Right ventricle myocardium inferior (tissue), 1 donor: ENCODE measurements around the gene ECE1. TPM values are rescaled to one million over a fixed set of nuclear protein-coding genes. Genes with fewer than 3 reads are reported as not detected.
"Not testable (repeated sequence)": the region's sequence is repeated elsewhere in the genome, so short reads cannot be mapped to it uniquely, and the experiment has no call there.

Source experiments
- ATAC-seq: fragments of 200-7000 bp; cut with Tn5 transposase; one replicate; pipeline ENCODE4 v1.9.1; 2020; ENCODE audit warnings: mild to moderate bottlenecking, moderate library complexity
- DNase-seq: peaks from one replicate; pipeline ENCODE4 v3.0.0; 2021; ENCODE audit errors: missing footprints
- intact Hi-C: fragments of 100-400 bp; cut with DNase I; formaldehyde crosslinking; loops from one replicate; pipeline ENCODE4 v1.11.0; 2022
- total RNA-seq: library from RNA; stranded (reverse); fragmentation: NEBNext Ultra II Directional; extraction: Animal tissue kit (Norgen Biotek cat#: 25700); gene quantifications from one replicate; pipeline ENCODE4 v1.2.1, GENCODE V29; 2021
- donor health status: DM: no; HTN: yes; CAD: no; lungs with severe emphysema.

Gene ECE1
- total RNA-seq, 1 donor from 2014 or later: 49.3 TPM

- peak; percentile 65 for ATAC-seq
- no peak for DNase-seq
- intact Hi-C loops: no loop called here
Measured at GRCh38 chr1:21297975-21298374, 7.7 kb upstream of the ECE1 start.

DNA sequence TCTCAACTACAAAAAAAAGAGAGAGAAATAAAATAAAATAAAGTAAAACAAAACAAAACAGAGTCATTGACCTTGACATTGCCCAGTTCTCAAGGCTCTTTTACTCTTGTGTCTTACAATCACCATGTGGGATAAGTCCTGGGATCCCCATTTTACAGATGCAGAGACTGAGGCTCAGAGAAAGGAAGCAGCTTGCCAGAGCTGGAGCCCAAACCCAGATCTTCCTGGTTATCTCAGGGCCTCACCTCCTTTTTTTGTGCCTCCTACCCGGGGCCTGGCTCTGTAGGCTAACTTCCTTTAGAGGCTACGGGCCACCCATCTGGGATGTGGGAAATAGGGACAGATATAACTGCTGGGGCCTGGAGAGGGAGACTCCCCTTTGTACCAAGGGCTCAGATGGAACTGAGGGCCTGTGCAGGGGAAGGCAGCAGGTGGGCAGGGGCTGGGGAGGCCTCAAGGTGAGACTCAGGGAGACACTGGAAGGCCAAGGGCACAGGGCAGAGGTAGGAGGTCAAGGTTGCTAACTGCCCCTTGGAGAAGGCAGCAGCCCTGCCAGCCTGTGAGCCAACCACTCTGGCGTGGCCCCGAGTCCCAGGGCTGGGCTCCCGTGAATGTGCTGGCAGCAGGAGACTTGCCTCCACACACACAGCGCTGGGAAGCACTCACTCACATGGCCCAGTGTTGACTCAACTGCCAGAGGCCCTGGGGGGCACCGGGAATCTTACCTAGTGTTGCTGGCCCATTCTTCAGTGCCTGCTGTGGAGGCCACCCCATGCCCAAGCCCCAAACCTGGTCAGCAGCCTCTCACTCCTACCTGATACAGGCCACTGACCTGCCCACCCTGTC is 6.5 kb upstream of the ECE1 start:
- ATAC-seq: no peak
- intact Hi-C loops: no loop called here
- DNase-seq: no peak

DNA sequence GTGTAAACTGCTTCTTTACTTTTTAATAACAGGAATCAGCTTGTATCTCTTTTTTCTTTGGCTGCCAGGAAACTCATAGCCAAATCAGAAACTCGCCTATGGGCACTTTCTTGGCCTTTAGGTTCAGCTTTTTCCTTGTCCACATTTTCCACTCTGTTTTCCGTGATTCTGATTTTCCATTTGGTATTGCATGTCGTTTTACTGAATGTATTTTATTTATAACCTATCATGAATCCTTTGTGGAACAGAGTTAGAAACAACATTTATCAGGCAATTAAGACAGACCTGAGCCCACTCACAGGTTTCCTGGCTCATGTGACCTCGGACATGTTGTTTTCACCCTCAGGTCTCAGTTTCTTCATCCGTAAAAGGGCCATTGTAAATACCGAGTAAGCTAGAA is 5.3 kb upstream of the ECE1 start:
- DNase-seq (no peak), ATAC-seq (no peak)
- intact Hi-C loops: no loop called here

DNA sequence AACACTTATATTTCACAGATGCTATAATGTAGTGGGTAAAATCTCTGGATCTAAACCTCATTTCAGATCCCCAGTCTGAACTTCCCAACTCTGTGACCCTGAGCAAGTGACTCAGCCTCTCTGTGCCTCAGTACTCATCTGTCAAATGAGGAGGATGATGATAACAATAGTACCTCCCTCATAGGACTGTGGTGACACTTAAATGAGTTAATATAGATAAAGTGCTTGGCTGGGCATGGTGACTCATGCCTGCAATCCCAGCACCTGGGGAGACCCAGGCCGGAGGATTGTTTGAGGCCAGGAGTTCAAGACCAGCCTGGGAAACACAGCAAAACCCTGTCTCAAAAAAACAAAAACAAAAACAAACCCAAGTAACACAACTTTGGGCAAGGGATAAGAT is 4.7 kb upstream of the ECE1 start:
- intact Hi-C loops: no loop called here
- ATAC-seq (no peak), DNase-seq (no peak)

GRCh38 chr1:21294266-21294989 is 4.2 kb upstream of the ECE1 start:
- no peak for ATAC-seq
- intact Hi-C loops: loop anchor here (5.0 kb wide), 1 partner anchor 38 kb away; no protein-coding TSS in a partner anchor
- peak; percentile 79 for DNase-seq

DNA sequence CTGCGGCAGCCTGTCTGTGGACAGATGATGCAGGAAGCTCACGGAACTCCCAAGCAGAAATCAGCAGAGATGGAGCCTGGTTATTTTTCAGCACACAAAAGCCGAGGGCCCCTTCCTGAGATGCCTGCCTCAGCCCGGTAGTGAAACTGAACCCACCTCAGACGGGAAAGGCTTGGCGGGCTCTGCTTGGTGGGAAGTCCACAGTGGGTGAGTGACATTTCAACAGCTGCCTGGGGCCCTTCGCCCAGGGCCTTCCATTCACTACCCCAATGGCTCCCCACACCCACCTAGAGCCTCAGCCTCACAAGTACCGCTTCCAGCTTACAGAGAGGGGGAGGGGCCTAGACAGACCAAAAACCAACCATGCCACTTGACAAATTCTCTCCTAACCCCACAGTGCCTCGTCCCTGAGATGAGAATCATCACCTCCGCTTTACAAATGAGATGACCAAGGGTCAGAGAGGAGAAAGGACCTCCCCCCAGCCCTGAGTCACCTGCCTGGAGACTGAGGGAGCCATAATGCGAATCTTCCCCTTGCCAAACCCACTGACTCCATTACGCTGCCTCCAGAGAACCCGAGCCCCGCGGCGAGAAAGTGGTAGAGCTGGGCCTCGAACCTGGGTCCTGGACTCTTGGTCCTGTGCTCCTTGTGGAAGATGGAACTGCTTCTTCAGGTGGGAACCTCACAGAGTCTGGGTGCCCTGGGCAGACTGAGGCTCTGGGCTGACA is 3.4 kb upstream of the ECE1 start:
- DNase-seq (no peak), ATAC-seq (peak; percentile 3)
- intact Hi-C loops: loop anchor here (5.0 kb wide), 1 partner anchor 39 kb away; no protein-coding TSS in a partner anchor

DNA sequence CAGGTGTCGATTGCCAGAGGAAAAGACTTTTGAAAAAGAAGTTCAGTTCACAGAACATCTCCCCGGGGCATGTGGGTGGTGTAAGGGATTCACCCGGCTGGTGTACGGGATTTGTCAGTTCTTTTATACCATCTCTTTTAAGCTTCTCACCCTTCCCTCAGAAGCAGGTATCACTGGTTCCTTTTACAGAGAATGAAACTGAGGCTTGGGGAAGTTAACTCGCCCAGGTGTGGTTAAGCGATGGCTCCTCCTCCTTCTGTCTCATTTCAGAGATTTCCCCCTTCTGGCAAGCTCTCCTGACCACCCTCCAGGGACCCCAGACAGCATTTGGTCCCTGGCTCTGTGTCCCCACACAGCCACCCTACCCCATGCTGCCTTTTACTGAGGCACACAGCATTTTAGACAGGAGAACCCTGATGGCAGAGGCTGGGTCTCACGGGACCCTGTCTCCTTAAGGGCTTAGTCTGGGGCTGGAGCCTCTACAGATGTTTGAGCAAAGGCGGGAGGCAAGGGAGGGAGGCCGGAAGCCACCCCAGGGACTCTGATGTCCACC is 2.8 kb upstream of the ECE1 start:
- intact Hi-C loops: loop anchor here (5.0 kb wide), 1 partner anchor 39 kb away; no protein-coding TSS in a partner anchor
- no peak for DNase-seq

GRCh38 chr1:21292503-21292983 is 2.3 kb upstream of the ECE1 start:
- intact Hi-C loops: loop anchor here (5.0 kb wide), 1 partner anchor 40 kb away; no protein-coding TSS in a partner anchor
- DNase-seq: no peak
- no peak for ATAC-seq

More for the DNA sequence above, 2.8 kb upstream of the ECE1 start:
- peak; percentile 9 for ATAC-seq

- DNase-seq: peak; percentile 39
- intact Hi-C loops: loop anchor here (5.0 kb wide), 1 partner anchor 40 kb away; no protein-coding TSS in a partner anchor
- ATAC-seq: no peak
Measured at GRCh38 chr1:21291964-21292363, 1.7 kb upstream of the ECE1 start.

- intact Hi-C loops: loop anchor here (5.0 kb wide), 1 partner anchor 41 kb away; no protein-coding TSS in a partner anchor
- ATAC-seq (no peak), DNase-seq (no peak)
Measured at GRCh38 chr1:21291184-21291583, 921 bp upstream of the ECE1 start.

GRCh38 chr1:21290546-21290944 is 282 bp upstream of the ECE1 start:
- ATAC-seq: no peak
- DNase-seq: no peak
- intact Hi-C loops: loop anchor here (5.0 kb wide), 1 partner anchor 42 kb away; no protein-coding TSS in a partner anchor

GRCh38 chr1:21289127-21289526 is 1.1 kb downstream of the ECE1 start:
- DNase-seq (no peak), ATAC-seq (no peak)
- intact Hi-C loops: no loop called here

DNA sequence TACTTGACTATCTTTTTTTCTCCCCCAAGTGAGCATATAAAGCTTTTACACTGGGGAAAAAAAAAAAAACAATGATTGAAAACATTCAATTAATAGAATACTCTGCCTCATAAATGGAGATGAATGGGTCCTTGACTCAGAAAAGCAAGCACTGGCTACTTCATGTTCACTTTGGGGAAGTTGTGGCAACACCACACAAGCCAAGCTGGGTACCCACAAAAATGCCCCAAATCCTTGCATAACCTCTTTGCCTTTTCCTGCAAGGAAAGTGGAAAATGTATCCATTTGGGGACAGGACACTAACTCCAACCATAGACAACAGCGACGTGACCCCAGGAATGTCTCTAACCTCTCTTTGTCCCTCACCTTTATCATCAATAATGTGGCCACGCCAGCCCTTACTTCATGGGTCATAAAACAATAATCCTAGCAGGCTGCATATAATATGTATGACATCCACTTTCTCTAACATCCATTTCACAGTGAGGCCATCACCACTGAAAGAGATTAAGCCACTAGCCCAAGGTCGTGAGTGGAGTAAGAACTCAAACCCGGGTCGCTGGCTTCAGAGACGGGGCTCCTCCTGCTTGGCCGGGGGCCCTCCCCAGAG is 2.3 kb downstream of the ECE1 start:
- ATAC-seq (no peak), DNase-seq (no peak)
- intact Hi-C loops: no loop called here

GRCh38 chr1:21285386-21285785 is 4.9 kb downstream of the ECE1 start:
- DNase-seq, intact Hi-C loops, ATAC-seq: not testable (repeated sequence)

- DNase-seq (no peak), ATAC-seq (no peak)
- intact Hi-C loops: no loop called here
Measured at GRCh38 chr1:21285055-21285372, 5.2 kb downstream of the ECE1 start.

GRCh38 chr1:21284206-21285054 is 5.8 kb downstream of the ECE1 start:
- ATAC-seq (no peak), DNase-seq (no peak)
- intact Hi-C loops: no loop called here

- intact Hi-C loops: no loop called here
- no peak for ATAC-seq
- DNase-seq: no peak
Measured at GRCh38 chr1:21283524-21283923, 6.7 kb downstream of the ECE1 start.
